Ammon's horn (tissue), 1 donor: Measurements from ENCODE around the gene NOL6.
A peak's percentile ranks its signal among the peaks of the same experiment; 100 is the strongest.
"Not testable (repeated sequence)": the region's sequence is repeated elsewhere in the genome, so short reads cannot be mapped to it uniquely, and the experiment has no call there.

ENCODE experiments used
- DNase-seq: peaks from one replicate; pipeline ENCODE4 v3.0.0-alpha.2; 2016; ENCODE audit warnings: low spot score

NOL6 gene

GRCh38 chr9:33472881-33473615, 676 bp downstream of the NOL6 start:
- no peak for DNase-seq

DNA sequence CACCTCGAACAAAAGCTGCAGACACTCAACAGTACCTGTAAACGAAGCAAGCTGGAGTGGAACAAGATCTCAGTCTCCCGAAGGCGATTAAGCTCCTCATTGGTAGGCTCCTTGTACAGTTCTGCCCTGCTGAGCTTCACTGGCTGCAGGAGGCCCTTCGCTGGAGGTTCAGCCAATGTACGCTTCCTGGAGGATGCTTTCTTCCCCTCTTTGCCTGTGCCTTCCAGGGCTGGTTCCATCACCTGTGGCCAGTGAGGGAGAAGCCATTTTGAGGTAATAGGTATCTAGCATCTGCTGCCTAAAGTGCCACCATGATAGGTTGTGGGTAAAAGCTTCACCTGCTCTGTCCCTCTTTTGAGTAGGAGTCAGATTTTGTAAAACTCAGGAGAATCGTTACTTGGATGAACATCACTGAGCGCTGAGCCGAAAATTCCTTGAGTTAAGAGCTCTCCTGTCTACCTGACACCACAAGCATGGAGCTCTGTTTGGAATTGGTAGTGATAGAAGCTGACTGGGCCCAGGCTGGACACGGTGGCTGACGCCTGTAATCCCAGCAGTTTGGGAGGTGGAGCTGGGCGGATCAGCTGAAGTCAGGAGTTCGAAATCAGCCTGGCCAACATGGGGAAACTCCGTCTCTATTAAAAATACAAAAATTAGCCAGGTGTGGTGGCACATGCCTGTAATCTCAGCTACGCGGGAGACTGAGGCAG, 1.4 kb downstream of the NOL6 start:
- no peak for DNase-seq

- DNase-seq = no peak
These were observed 2.4 kb downstream of the NOL6 start for GRCh38 chr9:33471361-33471760.

- no peak for DNase-seq
These were observed 3.8 kb downstream of the NOL6 start for GRCh38 chr9:33469891-33470290.

DNA sequence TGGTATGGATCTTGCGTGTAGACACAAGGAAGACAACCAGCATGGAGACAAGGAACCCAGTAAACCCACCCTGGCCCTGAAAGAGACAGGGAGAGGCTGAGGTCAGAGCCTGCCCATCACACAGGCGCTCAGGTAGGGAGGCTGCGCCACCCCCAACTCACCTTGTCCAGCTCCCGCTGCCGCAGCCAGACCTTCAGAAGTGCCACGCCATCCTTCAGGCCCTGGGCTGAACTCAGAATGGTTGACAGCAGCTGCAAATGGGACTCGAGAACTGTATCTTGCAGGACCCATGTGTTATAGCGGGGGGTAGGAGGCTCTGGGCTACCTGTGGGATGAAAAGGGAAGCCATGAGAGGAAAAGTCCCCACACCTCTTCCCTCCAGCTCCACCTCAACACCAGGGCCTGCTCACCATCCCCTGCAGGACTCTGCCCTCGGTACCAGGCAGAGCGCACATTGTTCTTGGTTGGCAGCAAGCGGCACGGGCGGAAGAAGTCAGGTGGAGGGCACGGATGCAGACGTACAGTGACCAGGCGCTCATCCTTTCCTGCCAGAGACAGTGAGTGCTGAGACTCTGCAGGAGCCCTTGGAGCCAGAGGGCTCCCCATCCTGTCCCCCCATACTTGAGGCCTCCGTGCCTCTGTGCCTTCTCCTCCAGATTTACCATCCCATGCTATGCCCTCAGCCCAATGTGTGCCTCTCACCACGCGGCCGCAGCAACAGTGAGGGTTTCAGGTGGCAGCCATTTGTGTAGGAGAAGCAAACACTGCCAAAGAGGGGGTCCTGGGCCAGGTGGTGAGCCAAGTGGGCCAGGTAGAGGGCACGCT, 4.7 kb downstream of the NOL6 start:
- DNase-seq = no peak

GRCh38 chr9:33468215-33468730, 5.5 kb downstream of the NOL6 start:
- no peak for DNase-seq

GRCh38 chr9:33467526-33467925, 6.2 kb downstream of the NOL6 start:
- DNase-seq = no peak

DNA sequence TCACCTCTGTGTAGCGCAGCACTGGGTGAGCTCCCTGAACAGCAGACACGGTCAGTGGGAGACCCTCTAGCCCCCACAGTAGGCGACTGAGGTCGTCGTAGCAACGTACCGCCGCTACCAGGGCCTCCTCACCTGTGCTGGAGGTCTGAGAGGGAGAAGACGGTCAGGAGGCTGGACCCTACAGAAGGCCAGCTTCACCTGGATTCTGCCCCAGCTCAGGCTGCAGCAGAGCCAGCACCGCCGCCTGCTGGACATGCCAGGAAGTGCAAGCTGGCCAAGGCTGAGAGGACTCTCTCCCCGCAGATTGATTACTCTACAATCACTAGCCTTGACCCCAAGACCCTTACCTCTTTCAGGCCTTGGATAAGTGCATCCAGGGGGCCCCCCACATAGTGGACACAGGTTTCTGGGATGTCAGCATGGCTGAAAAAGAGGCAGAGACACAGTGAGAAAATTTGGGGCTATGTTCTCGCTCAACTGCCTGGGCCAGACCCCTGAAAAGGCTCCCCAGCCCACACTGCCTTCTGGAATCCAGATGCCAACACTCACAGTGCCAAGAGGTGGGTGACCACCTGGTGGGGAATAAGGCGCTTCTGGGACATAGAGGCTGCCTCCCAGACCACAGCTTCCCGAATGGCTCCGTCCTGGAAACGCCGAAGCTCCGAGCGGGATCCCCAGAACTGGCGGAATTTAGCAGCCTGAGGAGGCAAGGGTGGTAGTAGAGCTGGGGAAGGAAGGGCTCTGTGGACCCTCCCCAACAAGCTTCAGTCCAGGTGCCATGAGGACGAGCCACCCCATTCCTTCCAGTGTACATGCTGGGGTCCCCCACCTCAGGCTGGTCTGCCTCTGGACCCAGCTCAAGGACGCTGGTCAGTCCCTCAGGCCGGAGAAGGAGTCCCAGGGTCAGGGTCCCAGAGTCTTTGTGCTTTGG, 6.9 kb downstream of the NOL6 start:
- peak; percentile 51 for DNase-seq

DNA sequence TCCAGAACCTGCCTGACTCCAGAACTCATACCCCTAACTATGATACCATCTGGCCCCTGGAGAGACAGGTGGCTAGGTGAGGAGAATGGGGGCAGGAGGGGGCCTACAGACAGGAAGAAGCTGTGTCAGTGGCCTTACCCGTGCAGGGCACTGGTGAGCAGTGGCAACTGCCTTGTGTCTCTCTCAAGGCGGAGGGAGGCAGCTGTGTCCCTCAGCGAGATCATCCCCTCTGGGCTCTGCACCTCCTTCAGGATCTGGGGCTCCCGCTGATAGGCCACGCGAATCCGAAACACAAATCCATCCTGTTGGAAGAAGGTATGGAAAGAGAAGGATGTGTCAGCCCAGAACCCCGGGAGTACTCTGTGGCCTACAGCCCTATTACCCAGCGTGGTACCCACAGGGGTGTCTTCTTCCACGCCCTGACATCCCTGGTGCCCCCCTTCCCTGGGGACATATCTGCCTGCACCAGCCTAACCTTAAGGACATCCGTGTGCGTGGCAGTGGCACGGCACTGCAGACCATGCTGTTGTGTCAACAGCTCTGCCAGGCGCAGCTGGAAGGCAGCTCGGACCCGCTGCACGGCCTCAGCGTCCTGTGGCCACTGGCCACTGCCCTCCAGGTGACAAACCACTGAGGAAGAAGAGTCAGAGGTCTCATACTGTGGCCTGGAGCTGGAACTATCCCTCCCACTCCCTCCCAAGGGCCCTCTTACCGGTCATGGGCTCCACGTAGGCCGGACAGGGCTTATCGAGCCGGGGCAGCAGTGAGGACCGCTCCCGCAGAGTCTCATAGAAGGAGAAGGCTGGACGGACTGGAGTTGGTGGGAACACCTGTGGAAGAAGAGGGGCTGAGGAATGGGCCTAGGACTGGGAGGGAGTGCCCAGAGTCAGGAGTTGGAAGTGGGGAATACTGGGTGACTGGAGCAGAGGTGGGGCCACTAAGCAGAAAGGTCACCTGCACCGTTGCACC, 7.8 kb downstream of the NOL6 start:
- no peak for DNase-seq

DNA sequence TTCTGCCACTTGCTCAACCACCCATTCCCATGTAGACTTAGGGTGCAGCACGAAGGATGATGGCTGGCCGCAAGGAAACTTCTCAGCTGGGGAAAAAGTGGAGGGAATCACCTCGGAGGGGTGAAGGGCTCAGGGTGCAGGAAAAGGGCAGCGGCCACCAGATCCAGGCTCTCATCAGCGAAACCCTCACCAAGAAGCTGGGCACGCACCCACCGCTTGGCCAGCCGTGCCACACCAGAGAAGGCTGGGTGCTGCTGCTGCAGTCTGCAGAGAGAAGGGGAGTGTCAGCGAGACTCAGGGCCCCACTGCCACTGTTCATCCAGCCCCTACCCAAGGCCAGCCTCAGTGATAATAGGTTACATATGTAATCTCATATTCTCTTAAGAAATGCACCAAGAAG, 8.6 kb downstream of the NOL6 start:
- no peak for DNase-seq

GRCh38 chr9:33464045-33464636, 9.6 kb downstream of the NOL6 start:
- no peak for DNase-seq

- no peak for DNase-seq
These were observed 10.6 kb downstream of the NOL6 start for GRCh38 chr9:33463151-33463550.

- DNase-seq = no peak
These were observed 12.2 kb downstream of the NOL6 start for GRCh38 chr9:33461492-33461891.

DNA sequence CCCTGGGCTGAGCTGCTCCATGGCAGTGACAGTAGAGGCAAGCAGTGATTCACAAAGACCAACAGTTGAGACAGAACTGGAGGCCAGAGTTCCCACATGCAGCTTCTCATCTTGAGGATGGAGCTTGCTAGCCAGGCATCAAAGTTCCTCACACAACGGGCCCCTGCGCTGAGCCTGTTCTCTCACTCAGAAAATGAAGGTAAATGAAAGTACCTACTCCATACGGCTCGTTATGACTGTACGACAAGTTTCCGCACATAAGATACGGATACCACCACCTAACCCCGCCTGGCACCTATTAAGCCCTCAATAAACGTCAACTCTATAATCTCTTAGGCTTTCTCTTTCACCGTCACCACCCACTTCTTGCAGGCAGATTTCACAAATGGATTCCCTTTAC, 12.9 kb downstream of the NOL6 start:
- no peak for DNase-seq

DNA sequence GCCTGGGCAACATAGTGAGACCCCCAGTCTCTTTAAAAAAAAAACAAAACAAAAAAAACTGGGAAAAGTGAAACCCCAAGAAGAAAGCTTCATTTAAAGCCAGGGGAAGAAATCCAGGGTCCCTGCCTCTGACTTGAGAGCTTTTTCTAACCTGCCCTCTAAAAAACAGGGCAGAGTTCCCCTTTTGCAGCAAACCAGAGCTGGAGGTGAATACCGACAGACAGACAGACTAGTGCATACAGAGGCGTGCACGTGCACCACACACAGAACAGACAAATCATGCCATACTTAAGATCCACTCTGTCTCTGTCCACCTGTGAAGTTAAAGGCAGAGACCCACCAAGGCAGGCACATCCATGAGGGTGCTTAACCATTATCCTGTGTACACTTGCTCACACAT, 14.6 kb downstream of the NOL6 start:
- no peak for DNase-seq

DNA sequence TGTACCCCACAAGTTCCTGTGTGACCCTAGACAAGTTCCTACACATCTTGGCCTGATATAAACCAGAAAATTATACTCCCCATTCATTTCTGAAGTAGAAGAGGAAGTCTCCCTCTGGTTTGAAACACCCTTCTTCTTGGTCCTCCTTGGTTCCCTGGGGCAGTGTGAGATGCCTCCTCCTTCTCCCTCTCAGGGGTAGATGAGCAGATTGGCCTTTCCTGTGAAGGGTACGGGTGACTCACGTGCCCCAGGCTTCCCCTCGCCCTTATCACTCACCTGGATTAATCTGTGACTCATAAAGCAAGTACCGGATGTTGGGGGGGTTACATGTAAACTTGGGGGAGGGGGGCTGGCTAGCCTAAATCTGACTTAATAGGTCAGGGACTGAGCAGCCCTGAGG, 15.3 kb downstream of the NOL6 start:
- no peak for DNase-seq

- DNase-seq = no peak
These were observed 17.8 kb downstream of the NOL6 start for GRCh38 chr9:33455945-33456344.

- DNase-seq = not testable (repeated sequence)
These were observed 18.3 kb downstream of the NOL6 start for GRCh38 chr9:33455456-33455855.

DNA sequence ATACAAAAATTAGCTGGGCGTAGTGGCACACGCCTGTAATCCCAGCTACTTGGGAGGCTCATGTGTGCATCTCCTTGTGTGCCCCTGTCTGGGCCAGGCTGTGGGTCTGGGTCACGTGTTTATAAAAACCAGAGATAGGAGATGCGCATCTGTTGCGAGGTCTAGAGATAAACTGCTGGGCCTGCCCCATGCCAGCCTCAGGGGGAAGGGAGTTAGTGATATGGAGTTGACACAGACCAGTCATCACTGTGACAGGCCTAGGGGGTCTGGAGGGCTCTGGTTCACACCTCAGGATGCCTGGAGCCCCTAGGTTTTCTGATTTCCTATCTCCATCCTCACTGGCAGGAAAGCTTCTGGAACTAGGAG, 19.1 kb downstream of the NOL6 start:
- not testable (repeated sequence) for DNase-seq
